ENCODE measurements around the gene RABL2B. TPM values are rescaled to one million over a fixed set of nuclear protein-coding genes. Genes with fewer than 3 reads are reported as not detected.

The RABL2B gene
- total RNA-seq, 2 donors from 2014 or later = 41.6 to 43.9 TPM

DNA sequence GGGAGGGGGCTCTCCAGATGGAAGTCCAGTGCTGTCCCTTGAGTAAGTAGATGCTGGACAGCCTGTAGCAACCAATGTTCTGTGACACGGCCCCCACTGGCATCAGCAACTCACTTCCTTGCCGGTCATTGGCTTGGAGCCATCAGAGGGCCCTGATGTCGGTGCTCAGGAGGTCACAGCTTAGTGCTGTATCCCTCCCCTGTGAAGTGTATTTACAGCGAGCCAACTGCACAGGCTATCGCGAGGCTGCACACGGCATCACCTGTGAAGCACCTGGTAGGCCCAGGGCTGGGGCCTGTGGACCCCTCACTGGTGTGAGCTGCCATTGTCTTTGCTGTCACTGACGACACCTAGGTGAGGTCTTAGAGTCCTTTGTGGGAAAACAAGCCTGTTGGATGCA lies 58.8 kb downstream of the RABL2B start:
- ATAC-seq (no peak), DNase-seq (no peak)
- peaks cover 10% of the 10 kb centered on the region for H3K27me3 Mint-ChIP-seq
- H3K36me3 Mint-ChIP-seq (ENCODE audit: low read depth) = no peaks in the 10 kb centered on the region
- H3K27ac Mint-ChIP-seq = no peak overlapping the region
- no peaks in the 10 kb centered on the region for H3K9me3 ChIP-seq (ENCODE audit: control insufficient read depth, low read length, poor library complexity, severe bottlenecking)
- no peak overlapping the region for H3K4me3 Mint-ChIP-seq
- peaks cover 6% of the 10 kb centered on the region for H3K4me1 Mint-ChIP-seq

DNA sequence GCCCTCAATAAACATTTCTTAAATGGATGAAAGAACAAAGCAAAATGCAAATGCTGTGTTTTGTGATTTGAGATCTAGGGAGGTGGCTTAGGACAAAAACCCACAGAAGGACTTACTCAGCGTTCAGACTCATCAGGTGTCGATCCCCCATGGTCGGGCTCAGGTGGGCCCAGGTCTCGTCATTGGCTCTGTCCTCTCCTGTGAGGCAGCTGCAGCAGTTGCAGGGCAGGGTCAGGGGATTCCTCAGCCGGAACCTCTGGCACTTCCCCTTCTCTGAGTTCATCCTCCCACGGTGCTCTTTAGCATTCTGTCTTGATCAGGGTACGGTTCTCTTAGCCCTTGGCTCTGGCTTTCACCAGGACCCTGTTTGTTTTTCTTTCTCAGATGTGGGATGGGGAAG lies 59.4 kb downstream of the RABL2B start:
- no peaks in the 10 kb centered on the region for H3K9me3 ChIP-seq (ENCODE audit: control insufficient read depth, low read length, poor library complexity, severe bottlenecking)
- peaks cover 8% of the 10 kb centered on the region for H3K27me3 Mint-ChIP-seq

DNA sequence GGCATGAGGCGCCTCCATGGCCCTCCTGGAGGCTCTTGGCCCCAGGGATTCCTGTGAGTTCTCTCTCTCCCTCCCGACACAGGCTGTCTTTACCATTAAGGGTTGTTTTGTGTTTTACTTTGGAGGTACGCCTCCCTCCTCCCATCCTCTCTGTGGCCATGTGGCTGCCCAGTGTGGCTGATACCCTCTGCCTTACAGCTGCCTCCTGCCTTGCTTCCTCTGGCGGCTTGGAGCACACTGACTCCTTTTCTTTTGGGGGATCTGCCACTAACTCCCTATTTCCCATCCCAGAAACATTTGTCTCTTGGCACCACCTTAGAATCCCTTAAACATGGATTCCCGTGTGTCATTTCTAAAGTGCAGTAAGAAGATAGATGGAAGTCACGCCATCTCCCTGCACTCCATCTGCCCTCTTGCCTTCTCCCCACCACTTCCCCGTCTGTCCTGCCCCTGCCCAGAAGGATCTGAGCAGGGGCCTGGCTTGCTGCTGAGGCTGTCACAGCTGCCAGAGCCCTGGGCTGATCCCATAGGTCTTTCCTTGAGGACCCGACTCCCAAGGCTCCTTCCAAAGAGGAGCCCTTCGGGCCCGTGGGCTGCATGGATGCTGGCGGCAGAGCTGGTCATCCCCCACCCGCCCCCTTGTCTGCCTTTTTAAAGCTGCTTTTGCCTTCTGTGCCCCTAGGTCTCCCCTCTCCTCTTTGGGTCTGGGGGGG lies 60.6 kb downstream of the RABL2B start:
- no peak for DNase-seq
- Mint-ChIP-seq H3K27ac (no peak overlapping the region), H3K27me3 (peaks cover 13% of the 10 kb centered on the region), H3K4me3 (no peak overlapping the region), H3K4me1 (peaks cover 4% of the 10 kb centered on the region), H3K36me3 (ENCODE audit: low read depth) (no peaks in the 10 kb centered on the region)
- no peak for ATAC-seq
- H3K9me3 ChIP-seq (ENCODE audit: control insufficient read depth, low read length, poor library complexity, severe bottlenecking) = no peaks in the 10 kb centered on the region

More for the DNA sequence above, 59.4 kb downstream of the RABL2B start:
- no peak overlapping the region for H3K27ac Mint-ChIP-seq
- DNase-seq (no peak), ATAC-seq (no peak)
- H3K36me3 Mint-ChIP-seq (ENCODE audit: low read depth) = no peaks in the 10 kb centered on the region
- peaks cover 4% of the 10 kb centered on the region for H3K4me1 Mint-ChIP-seq
- H3K4me3 Mint-ChIP-seq = no peak overlapping the region

DNA sequence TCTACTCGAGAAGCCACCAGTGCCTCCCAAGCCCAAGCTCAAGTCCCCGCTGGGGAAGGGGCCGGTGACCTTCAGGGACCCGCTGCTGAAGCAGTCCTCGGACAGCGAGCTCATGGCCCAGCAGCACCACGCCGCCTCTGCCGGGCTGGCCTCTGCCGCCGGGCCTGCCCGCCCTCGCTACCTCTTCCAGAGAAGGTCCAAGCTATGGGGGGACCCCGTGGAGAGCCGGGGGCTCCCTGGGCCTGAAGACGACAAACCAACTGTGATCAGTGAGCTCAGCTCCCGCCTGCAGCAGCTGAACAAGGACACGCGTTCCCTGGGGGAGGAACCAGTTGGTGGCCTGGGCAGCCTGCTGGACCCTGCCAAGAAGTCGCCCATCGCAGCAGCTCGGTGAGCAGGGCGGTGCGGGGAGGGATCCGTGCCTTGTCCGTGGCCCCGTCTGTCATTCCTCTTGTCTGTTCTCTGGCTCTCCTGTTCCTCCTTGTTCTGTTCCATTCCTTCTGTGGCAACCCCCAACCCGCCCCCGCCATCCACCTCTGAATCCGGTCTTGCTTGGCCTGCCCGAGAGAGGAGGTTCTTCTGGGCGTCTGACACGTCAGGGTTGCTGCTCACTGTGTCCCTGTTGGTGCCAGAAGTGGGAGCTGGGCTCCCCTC lies 61.3 kb downstream of the RABL2B start:
- H3K36me3 Mint-ChIP-seq (ENCODE audit: low read depth) = no peaks in the 10 kb centered on the region
- H3K9me3 ChIP-seq (ENCODE audit: control insufficient read depth, low read length, poor library complexity, severe bottlenecking) = no peaks in the 10 kb centered on the region
- H3K27ac Mint-ChIP-seq = no peak overlapping the region
- no peak for ATAC-seq
- DNase-seq = no peak
- peaks cover 2% of the 10 kb centered on the region for H3K4me1 Mint-ChIP-seq
- H3K27me3 Mint-ChIP-seq = peaks cover 13% of the 10 kb centered on the region
- no peak overlapping the region for H3K4me3 Mint-ChIP-seq

DNA sequence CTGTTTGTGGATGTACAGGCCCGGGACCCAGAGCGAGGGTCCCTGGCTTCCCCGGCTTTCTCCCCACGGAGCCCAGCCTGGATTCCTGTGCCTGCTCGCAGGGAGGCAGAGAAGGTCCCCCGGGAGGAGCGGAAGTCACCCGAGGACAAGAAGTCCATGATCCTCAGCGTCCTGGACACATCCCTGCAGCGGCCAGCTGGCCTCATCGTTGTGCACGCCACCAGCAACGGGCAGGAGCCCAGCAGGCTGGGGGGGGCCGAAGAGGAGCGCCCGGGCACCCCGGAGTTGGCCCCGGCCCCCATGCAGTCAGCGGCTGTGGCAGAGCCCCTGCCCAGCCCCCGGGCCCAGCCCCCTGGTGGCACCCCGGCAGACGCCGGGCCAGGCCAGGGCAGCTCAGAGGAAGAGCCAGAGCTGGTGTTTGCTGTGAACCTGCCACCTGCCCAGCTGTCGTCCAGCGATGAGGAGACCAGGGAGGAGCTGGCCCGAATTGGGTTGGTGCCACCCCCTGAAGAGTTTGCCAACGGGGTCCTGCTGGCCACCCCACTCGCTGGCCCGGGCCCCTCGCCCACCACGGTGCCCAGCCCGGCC lies 62.1 kb downstream of the RABL2B start:
- peaks cover 7% of the 10 kb centered on the region for H3K4me1 Mint-ChIP-seq
- H3K36me3 Mint-ChIP-seq (ENCODE audit: low read depth) = no peaks in the 10 kb centered on the region
- H3K9me3 ChIP-seq (ENCODE audit: control insufficient read depth, low read length, poor library complexity, severe bottlenecking) = no peaks in the 10 kb centered on the region
- DNase-seq = no peak
- peaks cover 19% of the 10 kb centered on the region for H3K27me3 Mint-ChIP-seq
- no peak overlapping the region for H3K27ac Mint-ChIP-seq
- H3K4me3 Mint-ChIP-seq = no peak overlapping the region
- ATAC-seq = no peak

DNA sequence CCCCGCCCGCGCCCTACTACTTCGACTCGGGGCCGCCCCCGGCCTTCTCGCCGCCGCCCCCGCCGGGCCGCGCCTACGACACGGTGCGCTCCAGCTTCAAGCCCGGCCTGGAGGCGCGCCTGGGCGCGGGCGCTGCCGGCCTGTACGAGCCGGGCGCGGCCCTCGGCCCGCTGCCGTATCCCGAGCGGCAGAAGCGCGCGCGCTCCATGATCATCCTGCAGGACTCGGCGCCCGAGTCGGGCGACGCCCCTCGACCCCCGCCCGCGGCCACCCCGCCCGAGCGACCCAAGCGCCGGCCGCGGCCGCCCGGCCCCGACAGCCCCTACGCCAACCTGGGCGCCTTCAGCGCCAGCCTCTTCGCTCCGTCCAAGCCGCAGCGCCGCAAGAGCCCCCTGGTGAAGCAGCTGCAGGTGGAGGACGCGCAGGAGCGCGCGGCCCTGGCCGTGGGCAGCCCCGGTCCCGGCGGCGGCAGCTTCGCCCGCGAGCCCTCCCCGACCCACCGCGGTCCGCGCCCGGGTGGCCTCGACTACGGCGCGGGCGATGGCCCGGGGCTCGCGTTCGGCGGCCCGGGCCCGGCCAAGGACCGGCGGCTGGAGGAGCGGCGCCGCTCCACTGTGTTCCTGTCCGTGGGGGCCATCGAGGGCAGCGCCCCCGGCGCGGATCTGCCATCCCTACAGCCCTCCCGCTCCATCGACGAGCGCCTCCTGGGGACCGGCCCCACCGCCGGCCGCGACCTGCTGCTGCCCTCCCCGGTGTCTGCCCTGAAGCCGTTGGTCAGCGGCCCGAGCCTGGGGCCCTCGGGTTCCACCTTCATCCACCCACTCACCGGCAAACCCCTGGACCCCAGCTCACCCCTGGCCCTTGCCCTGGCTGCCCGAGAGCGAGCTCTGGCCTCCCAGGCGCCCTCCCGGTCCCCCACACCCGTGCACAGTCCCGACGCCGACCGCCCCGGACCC lies 62.9 kb downstream of the RABL2B start:
- DNase-seq (no peak), ATAC-seq (no peak)
- H3K27me3 Mint-ChIP-seq = peaks cover 23% of the 10 kb centered on the region
- no peak overlapping the region for H3K27ac Mint-ChIP-seq
- no peaks in the 10 kb centered on the region for H3K9me3 ChIP-seq (ENCODE audit: control insufficient read depth, low read length, poor library complexity, severe bottlenecking)
- H3K4me1 Mint-ChIP-seq = peaks cover 8% of the 10 kb centered on the region
- no peak overlapping the region for H3K4me3 Mint-ChIP-seq
- no peaks in the 10 kb centered on the region for H3K36me3 Mint-ChIP-seq (ENCODE audit: low read depth)

DNA sequence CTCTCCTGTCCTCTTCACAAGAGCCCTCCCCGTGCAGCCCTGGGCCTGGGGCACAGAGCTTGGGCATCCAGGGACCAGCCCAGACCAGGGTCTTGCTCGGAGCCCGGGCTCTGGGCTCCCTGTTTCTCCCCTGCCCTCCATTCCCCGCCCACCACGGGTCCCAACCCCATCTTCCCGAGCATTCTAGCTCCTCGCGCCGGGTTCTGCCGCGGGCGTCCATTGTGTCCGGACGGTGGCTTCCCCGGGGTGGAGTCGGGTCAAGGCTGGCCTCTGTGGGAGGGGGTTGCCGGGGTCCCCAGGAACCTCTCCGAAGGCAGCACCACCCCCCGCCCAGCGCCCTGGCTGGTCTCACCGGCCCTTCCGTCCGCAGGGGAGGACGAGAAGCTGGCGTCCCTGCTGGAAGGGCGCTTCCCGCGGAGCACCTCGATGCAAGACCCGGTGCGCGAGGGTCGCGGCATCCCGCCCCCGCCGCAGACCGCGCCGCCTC lies 63.6 kb downstream of the RABL2B start:
- DNase-seq = no peak
- Mint-ChIP-seq H3K36me3 (ENCODE audit: low read depth) (no peaks in the 10 kb centered on the region), H3K27me3 (peaks cover 23% of the 10 kb centered on the region), H3K4me1 (peaks cover 8% of the 10 kb centered on the region), H3K27ac (no peak overlapping the region), H3K4me3 (no peak overlapping the region)
- no peaks in the 10 kb centered on the region for H3K9me3 ChIP-seq (ENCODE audit: control insufficient read depth, low read length, poor library complexity, severe bottlenecking)
- ATAC-seq = no peak

DNA sequence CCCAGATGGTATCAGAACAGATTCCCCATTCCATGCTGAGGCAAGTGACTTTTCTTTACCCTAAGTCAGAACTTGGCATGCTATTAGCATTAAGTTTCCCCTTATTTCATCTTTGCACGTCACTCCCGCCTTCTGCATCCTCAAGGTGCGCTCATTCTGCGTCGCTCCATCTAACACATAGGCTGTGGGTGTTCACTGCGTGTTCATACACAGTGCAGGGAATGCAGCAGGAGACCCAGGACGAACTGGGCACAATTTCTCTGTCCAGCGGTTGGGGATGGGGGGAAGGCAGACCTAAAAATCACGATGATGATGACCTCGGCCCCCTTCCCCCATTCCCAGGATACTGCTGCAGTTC lies 65.1 kb downstream of the RABL2B start:
- no peaks in the 10 kb centered on the region for H3K36me3 Mint-ChIP-seq (ENCODE audit: low read depth)
- H3K27ac Mint-ChIP-seq = no peak overlapping the region
- DNase-seq (no peak), ATAC-seq (no peak)
- peaks cover 6% of the 10 kb centered on the region for H3K4me1 Mint-ChIP-seq
- H3K4me3 Mint-ChIP-seq = no peak overlapping the region
- no peaks in the 10 kb centered on the region for H3K9me3 ChIP-seq (ENCODE audit: control insufficient read depth, low read length, poor library complexity, severe bottlenecking)
- peaks cover 26% of the 10 kb centered on the region for H3K27me3 Mint-ChIP-seq

DNA sequence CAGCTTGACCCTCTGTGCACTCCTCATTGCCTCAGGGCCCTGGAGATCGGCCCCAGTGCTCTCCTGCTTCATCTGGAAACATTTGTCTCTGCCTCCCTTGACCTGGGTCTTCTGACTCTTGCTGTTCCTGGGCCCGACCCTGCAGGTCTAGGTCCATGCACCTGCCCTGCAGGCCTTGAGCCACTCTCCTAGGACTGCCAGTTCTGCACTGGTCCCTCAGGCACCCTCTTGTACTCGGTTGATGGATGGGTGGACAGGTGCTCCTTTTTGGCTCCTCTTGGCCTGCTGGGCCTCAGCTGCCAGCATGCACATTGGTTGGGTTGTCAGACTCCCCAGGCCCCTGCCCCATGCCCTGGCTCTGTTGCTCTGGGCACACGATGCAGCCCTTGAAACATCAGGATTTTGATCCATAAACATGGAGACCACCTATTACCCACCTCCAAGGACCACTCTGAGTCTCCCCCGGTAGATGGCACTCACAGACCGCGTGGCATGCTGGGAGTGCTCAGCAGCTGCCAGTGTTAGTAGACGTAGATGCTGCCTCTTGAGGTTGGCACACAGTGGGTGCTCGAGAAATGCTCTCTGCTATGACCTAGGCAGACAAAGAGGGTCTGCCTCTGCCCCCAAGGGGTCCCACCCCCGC lies 65.6 kb downstream of the RABL2B start:
- H3K36me3 Mint-ChIP-seq (ENCODE audit: low read depth) = no peaks in the 10 kb centered on the region
- DNase-seq (no peak), ATAC-seq (no peak)
- no peaks in the 10 kb centered on the region for H3K9me3 ChIP-seq (ENCODE audit: control insufficient read depth, low read length, poor library complexity, severe bottlenecking)
- H3K27ac Mint-ChIP-seq = no peak overlapping the region
- H3K27me3 Mint-ChIP-seq = peaks cover 27% of the 10 kb centered on the region
- no peak overlapping the region for H3K4me3 Mint-ChIP-seq
- H3K4me1 Mint-ChIP-seq = peaks cover 6% of the 10 kb centered on the region

Other genes starting within 250 kb of the RABL2B start
- 1 to 10 TPM; 3.8 to 5.1 TPM for gene KLHDC7B, start 237.7 kb downstream of the RABL2B start, total RNA-seq
- not detected for gene SYCE3, start 220.7 kb downstream of the RABL2B start, total RNA-seq
- gene CPT1B, start 205.2 kb downstream of the RABL2B start, total RNA-seq = 10 to 100 TPM; 40.0 to 59.5 TPM
- gene CHKB, start 200.8 kb downstream of the RABL2B start, total RNA-seq = 100 to 1,000 TPM; 133 to 181 TPM
- under 1 TPM; 0.08 to 0.17 TPM for gene MAPK8IP2, start 182.8 kb downstream of the RABL2B start, total RNA-seq
- gene ARSA, start 155.5 kb downstream of the RABL2B start, total RNA-seq = 10 to 100 TPM; 59.4 to 64.0 TPM
- under 1 TPM in 1 of 2 donors, not detected in 1; 0.07 TPM for gene SHANK3, start 110.8 kb downstream of the RABL2B start, total RNA-seq
- gene ACR, start 45.4 kb downstream of the RABL2B start, total RNA-seq = not detected

All from T-helper 17 cell (primary cell).